Mammary epithelial cell (primary cell): ENCODE results near the gene TMEM161B.
"Not testable (repeated sequence)": the region's sequence is repeated elsewhere in the genome, so short reads cannot be mapped to it uniquely, and the experiment has no call there.

Experiments
- EZH2 ChIP-seq: IDR thresholded peaks from 2 replicates; pipeline ENCODE4 v1.6.1; 2012; ENCODE audit warnings: low read length, inconsistent platforms, borderline replicate concordance
- TF ChIP-seq, protein P1 (sequence below), 2 donors: IDR thresholded peaks in 1 of 2; conservative IDR thresholded peaks in 1 of 2; 2 replicates each; pipeline ENCODE4 v1.5.1; 2011 to 2012; ENCODE audit warnings: inconsistent platforms in 2 of 2, low read length in 2 of 2, mild to moderate bottlenecking in 2 of 2, control low read depth in 1 of 2, low read depth in 1 of 2; ENCODE audit not compliant: insufficient read depth in 1 of 2; ENCODE audit errors: extremely low read depth in 1 of 2

DNA sequence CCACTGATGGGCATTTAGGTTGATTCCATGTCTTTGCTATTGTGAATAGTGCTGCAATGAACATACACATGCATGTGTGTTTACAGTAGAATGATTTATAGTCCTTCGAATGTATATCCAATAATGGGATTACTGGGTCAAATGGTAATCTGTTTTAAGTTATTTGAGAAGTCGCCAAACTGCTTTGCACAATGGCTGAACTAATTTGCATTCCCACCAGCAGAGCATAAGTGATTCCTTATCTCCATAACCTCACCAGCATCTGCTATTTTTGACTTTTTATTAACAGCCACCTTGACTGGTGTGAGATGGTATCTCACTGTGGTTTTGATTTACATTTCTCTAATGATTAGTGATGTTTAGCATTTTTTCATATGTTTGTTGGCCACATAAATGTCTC, 25.2 kb downstream of the TMEM161B start:
- TF ChIP-seq, protein P1, sequence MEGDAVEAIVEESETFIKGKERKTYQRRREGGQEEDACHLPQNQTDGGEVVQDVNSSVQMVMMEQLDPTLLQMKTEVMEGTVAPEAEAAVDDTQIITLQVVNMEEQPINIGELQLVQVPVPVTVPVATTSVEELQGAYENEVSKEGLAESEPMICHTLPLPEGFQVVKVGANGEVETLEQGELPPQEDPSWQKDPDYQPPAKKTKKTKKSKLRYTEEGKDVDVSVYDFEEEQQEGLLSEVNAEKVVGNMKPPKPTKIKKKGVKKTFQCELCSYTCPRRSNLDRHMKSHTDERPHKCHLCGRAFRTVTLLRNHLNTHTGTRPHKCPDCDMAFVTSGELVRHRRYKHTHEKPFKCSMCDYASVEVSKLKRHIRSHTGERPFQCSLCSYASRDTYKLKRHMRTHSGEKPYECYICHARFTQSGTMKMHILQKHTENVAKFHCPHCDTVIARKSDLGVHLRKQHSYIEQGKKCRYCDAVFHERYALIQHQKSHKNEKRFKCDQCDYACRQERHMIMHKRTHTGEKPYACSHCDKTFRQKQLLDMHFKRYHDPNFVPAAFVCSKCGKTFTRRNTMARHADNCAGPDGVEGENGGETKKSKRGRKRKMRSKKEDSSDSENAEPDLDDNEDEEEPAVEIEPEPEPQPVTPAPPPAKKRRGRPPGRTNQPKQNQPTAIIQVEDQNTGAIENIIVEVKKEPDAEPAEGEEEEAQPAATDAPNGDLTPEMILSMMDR (conservative IDR thresholded peaks at IDR 0.05 in 1 of 2, IDR thresholded peaks at IDR 0.05 in 1 of 2; ENCODE audit: extremely low read depth in 1 of 2, insufficient read depth in 1 of 2, low read depth in 1 of 2, low read length in 2 of 2): not testable (repeated sequence)
- not testable (repeated sequence) for TF ChIP-seq EZH2
